ENCODE measurements around the gene BRD8.

BRD8 gene

GRCh38 chr5:138096997-138097828 lies 81.2 kb downstream of the BRD8 start:
- peak; percentile 37 for DNase-seq

- DNase-seq = peak; percentile 38
Measured at GRCh38 chr5:138096363-138096762, 82.1 kb downstream of the BRD8 start.

- no peak for DNase-seq
Measured at GRCh38 chr5:138095100-138095907, 83.1 kb downstream of the BRD8 start.

DNA sequence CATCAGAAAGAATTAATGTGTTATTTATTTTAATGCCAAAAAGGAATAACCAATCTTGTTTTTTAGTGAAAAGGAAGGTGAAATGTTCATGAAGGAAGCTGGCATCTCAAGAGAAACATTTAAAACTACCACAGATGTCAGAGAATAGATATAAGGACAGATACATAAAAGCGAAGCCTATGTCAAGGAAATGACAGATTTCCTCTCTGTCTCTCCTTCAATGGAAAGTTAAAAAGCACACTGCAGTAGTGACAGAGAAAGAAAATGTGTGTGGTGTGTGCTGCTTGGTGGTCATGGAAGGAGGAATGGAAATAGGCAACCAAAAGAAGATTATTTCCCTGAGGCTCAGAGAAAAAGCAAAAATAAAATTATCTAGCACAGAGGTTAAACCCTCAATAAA lies 85.4 kb downstream of the BRD8 start:
- no peak for DNase-seq

GRCh38 chr5:138092301-138092700 lies 86.1 kb downstream of the BRD8 start:
- DNase-seq = no peak

DNA sequence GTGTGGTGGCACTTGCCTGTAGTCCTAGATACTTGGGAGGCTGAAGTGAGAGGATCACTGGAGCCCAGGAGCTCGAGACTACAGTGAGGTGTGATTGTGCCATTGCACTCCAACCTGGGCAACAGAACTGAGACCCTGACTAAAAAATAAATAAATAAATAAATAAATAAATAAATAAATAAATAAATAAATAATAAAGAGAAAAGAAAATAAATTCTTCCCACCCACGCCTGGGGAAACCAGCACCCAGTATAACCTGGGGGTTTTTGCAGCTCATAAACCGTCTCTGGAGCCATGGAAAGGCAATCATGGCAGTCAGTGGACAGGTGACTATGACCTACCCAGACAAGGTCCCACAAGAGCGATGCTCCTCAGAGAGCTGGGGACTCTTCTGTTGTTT lies 86.7 kb downstream of the BRD8 start:
- no peak for DNase-seq
